GM18873 (cell line): Measurements from ENCODE around the gene TTBK2.
"Not testable (repeated sequence)": the region's sequence is repeated elsewhere in the genome, so short reads cannot be mapped to it uniquely, and the experiment has no call there.

ENCODE experiments used
- ATAC-seq: cut with Tn5 transposase; IDR thresholded peaks from one replicate; pipeline ENCODE4 v1.9.1; 2021; ENCODE audit warnings: mild to moderate bottlenecking, moderate library complexity, moderate number of reproducible peaks; ENCODE audit not compliant: unreplicated experiment, low FRiP score

TTBK2 gene

DNA sequence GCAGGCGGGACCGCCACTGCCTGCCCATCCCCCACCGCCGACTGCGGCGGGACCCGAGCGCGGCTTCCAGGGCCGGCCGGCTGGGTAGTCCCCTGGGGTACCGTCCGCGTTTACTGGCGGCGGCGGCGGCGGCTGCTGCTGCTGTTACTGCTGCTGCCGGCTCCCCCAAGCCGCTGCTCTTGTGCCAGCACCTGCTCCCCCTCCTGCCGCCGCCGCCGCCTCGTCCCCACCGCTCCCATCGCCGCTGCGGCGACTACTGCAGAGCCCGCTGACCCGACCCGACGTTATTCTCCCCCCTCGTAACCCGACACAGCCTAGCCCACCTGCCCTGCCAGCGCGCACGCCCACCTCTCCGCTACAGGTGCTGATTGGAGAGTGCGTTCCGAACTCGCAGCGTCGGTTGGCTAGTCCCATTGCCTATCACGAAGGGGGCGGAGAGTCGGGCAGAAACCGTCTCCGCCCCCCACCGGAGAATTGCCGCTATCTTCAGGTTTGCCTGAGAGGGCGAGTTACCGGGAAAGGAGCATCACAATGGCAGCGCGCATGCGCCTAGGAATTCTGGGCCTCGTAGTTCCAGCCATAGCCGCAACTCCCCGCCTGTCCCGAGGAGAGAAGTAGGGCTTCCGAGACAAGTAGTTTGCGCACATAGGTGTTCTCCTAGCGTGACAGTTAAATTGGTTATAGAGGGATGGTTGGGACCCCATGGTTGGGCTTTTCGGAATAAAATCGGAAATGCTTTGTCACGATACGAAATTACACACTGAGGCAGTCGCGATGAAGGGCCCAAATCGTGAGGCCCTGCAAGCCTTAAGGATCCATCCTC lies at the start of gene TTBK2:
TSS of gene TTBK2 (minus strand) at position 260 of the 823 bp plus-strand sequence. CDS start 42,161 bp downstream, outside the sequence.
- peak; percentile 89 for ATAC-seq

DNA sequence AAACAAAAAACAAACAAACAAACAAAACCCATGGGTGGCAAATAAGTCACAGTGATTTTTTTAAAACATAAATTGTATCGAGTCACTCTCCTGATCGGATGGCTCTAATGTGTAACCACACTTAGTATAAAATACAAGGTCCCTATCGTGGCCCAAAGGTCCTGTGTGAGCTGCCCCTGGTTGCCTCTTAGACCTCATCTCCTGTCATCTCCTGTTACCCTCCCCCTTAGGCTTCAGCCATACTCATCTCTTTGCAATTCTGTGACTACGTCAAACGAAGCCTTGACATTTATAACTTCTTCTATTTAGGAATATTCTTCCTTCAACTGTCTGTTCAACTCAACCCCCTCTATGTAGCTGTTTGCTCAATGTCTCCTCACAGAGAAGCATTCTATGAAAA lies 43.9 kb upstream of the TTBK2 start:
- no peak for ATAC-seq

DNA sequence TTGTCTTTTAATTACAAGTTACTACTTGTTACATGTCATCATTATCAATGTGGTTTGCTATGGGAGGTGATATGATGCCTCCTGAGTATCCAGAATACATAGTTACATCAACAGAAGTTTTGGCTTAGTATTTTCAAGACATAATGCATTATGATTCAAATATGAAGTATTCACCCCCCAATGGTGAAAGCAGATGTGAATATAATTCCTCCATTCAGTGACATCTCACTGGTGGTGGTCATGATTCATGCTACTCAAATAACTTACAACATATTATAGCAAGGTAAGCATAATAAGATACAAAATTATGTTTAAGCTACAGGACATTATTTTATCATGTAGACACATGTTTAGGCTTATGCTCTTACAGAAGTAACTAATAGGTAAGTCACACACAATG lies 34.9 kb upstream of the TTBK2 start:
- no peak for ATAC-seq

DNA sequence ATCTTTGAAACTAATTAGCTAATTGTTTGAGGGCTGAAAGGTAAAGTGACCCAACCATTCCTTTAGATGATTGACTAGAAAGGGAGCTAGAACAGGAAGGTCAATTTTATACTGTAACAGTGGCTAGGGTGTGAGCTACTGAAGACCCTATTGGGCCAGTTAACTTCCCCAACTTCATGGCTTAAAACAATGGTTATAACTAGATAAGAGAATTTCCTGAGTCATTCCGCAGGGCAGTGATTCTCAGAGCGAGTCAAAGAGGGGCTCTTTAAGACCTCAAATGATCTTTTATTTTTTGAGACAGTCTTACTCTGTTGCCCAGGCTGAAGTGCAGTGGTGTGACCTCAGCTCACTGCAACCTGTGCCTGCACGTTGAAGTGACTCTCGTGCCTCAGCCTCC lies 33.7 kb upstream of the TTBK2 start:
- ATAC-seq = no peak

DNA sequence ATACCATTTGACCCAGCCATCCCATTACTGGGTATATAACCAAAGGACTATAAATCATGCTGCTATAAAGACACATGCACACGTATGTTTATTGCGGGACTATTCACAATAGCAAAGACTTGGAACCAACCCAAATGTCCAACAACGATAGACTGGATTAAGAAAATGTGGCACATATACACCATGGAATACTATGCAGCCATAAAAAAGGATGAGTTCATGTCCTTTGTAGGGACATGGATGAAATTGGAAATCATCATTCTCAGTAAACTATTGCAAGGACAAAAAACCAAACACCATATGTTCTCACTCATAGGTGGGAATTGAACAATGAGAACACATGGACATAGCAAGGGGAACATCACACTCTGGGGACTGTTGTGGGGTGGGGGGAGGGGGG lies 28.3 kb upstream of the TTBK2 start:
- not testable (repeated sequence) for ATAC-seq

DNA sequence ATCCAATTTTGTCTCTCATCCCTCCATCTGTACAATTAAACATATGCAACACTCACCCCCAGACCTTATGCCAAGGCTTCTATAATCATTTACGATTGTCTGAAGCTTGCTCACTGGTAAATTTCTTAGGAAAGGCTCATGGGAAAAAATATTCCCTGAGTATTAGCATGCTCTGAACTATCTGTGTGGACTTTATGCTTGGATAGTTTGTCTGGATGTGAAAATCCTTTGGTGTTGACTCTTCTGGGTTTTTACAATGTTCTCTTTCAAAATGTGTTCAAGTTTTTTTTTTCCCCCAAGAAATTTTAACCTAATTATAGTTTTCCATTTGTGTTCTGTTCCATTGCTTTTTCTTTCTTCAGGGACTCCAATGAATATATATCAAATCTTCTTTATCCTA lies 19.9 kb upstream of the TTBK2 start:
- no peak for ATAC-seq

DNA sequence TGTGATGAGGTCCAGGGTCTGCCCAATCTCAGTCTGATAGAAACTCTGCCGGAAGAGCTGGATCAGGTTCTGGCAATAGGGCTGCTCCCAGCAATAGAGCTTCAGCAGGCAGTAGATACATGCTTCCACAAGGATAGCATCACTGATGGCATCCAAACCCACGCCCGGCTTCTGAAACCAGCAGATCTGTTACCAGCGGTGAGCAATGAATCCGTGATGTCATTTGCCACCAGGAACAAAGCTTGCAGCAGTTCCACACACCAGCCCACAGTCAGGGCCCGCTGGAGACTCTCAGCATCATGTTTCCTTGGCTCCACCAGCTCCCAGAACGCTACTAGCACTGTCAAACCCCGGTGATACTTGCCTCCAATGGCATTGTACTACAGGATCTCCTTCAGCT lies 19.3 kb upstream of the TTBK2 start:
- no peak for ATAC-seq

DNA sequence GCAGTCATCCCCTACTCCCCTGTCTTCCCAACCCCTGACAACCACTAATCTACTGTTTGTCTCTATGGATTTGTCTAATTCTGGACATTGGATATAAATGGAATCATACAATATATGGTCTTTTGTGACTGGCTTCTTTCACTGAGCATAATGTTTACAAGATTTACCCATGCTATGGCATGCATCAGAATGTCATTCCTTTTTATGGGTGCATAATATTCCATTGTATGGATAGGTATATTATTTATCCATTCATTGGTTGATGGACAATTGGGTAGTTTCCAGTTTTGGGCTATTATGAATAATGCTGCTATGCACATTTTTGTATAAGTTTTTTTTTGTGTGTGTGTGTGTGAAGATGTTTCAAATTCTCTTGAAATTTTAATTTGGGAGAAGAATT lies 16.6 kb upstream of the TTBK2 start:
- ATAC-seq = no peak

DNA sequence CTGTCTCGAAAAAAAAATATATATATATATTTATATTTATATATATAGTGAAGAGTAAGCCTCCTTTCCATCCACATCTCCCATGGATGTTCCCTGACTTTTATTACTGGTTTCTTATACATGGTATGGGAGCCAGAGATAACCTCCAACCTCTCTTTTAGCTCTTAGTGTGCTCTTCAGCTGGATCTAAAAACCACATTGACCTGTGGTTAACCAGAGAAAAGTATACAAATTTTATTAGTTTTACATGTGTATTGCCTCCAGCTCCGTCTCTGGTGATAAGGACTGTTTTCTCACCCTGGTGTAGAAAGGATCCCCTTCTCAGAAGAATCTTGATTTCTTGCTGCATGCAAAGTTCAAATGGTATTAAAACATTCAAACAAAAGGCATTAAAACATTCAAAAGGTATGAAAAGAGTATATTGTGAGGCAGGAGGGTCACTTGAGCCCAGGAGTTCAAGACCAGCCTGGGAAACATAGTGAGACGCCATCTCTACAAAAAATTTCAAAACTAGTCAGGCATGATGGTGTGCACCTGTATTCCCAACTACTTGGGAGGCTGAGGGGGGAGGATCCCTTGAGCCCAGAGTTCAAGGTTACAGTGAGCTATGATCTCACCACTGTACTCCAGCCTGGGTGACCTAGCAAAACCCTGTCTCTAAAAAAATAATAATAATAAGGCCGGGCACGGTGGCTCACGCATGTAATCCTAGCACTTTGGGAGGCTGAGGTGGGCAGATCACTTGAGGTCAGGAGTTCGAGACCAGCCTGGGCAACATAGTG lies 13.5 kb upstream of the TTBK2 start:
- no peak for ATAC-seq

DNA sequence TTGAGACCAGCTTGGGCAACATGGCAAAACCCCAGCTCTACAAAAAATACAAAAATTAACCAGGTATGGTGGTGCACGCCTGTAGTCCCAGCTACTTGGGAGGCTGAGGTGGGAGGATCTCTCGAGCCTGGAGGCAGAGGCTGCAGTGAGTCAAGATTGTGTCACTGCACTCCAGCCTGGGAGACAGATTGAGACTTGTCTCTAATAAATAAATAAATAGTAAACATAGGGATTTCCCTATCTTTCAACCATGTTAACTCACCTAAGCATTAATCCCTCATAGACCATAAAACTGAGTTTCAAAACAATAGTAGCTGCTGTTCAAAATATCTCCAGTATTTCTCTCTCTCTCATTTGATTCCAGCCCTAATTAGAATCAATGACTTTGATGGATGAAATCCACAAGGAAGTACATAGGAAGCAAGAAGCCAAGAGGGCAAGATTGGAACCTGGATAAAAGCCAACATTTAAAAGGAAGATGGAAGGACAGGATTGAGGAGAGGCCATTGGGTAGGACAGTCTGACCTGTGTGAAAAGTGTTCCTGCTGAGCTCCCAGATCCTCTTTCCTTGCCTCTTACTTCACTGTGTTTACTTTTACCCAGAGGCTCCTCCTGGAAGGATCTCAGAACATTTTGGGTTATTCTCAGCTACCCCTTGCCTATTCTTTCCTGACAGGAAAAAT lies 12.4 kb upstream of the TTBK2 start:
- ATAC-seq = no peak

DNA sequence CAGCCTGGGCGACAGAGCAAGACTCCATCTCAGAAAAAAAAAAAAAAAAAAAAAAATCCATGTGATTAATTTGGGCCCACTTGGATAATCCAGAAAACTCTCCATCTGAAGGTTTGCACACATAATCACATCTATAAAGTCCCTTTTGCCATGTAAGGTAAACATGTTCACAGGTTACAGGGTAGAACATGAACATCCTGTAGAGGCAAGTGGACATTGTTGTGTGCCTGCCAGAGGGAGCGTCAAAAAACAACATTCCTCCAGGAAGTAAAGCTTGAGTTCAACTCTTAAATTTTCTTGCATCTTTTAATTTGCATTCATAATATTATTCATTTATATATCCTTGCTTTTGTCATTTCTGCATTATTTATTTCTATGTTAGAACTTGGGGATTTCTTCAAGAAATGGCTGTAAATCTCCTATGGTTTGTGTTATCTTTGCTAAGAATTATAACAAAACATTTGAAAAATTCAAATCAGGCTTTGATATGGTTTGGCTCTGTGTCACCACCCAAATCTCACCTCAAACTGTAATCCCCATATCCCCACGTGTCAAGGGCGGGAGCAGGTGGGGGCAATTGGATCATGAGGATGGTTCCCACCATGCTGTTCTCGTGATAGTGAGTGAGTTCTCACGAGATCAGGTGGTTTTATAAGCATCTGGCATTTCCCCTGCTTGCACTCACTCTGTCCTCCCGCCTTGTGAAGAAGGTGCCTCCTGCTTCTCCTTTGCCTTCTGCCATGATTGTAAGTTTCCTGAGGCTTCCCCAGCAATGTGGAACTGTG lies 11.3 kb upstream of the TTBK2 start:
- no peak for ATAC-seq

DNA sequence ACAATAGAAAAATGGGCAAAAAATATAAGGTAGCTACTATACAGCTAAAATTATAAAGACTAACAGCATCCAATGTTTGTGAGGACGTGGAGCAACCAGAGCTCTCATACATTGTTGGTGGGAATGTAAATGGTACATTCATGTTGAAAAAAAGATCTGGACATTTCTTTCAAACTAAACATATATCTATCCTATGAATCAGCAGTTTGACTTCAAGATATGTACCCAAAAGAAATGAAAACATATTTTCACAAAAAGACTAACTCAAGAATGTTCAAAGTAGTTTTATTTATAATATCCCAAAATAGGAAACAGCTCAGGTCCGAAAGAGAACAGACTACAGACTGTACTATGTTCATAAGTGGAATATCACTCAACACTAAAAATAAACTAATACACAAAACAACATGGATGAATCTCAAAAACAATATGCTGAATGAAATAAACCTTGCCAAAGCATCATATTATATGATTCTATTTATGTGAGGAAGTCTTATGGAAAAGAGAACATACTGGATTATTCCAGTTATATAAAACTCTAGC lies 8.8 kb upstream of the TTBK2 start:
- no peak for ATAC-seq

DNA sequence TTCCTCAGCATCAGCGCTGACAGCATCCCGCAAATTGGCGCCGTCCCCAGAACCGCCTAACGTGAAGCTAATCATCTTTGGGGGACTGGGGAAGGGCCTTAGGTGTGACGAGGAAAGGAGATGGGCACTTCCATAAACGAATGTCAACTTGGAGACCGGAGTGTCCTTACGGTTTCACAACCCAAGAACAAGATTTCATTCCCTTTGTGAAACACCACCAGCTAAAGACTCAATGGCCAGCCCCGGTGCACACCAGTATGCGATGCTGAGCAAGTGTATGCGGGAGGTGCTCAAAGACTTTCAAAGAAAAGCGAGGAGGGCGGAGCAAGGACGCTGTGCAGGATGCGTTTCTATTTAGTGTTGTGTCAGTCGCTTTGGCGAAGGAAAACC lies 759 bp upstream of the TTBK2 start:
- ATAC-seq = no peak

DNA sequence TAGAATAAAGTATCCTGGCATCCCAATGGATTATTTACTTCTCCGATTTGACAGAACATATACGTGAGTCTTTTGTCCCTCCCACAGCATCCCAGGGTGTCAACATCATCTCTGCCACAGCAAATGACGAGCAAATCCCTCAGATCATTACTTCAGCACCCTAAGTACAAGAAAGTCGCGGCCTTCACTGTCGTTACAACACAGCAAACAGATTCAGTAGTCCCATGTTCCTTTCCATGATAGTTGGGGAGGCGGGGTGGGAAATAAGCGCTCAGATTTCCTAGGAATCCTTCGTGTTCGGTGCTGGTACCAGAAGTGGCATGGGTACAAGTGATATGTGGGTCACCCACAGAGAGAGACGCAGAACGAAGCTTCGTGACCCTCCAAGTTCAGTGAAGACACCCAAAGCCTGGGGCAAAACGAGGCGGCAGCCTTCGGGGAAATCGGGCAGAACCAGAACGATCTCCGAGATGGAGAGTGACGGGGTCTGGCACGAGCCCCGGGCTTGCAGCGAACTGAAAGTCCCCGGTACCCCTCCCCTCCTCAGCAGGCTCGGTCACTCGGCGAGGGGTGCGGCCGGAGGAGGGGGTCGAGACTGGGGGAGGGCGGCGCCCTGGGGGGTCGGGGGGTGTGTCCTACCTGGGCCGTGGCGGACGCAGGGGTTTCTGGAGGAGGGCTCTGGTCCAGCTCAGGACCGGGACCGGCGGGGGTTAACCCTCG lies 619 bp downstream of the TTBK2 start:
- ATAC-seq = no peak

DNA sequence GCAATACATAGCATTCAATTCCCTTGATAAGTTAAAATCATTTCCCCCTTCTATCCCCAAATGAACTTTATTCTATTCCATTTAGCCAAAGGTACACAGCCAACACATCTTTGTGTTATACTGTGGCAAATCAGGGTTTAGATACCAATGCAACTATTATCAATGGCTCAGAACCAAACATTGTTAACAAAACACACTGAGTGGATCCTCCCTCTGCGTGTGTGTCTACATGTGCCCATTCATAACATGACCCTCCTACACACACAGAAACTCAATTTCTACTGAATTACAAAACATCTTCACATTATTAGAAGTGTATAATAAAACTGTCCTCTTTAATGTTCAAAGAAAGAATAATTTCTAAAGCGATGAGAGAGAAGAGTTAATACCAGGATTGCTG lies 1.3 kb downstream of the TTBK2 start:
- no peak for ATAC-seq

DNA sequence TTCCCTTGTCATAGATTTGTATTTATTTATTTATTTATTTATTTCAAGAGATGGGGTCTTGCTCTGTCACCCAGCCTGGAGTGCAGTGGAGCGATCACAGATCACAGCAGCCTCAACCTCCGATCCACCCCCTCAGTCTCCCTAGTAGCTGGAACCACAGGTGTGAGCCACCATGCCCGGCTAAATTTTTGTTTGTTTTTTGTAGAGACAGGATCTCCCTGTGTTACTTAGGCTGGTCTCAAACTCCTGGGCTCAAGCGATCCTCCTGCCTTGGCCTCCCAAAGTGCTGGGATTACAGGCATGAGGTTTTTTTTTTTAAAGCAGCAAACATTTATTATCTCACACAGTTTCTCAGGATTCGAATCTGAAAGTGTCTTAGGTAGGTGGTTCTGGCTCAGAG lies 2.5 kb downstream of the TTBK2 start:
- ATAC-seq = no peak

DNA sequence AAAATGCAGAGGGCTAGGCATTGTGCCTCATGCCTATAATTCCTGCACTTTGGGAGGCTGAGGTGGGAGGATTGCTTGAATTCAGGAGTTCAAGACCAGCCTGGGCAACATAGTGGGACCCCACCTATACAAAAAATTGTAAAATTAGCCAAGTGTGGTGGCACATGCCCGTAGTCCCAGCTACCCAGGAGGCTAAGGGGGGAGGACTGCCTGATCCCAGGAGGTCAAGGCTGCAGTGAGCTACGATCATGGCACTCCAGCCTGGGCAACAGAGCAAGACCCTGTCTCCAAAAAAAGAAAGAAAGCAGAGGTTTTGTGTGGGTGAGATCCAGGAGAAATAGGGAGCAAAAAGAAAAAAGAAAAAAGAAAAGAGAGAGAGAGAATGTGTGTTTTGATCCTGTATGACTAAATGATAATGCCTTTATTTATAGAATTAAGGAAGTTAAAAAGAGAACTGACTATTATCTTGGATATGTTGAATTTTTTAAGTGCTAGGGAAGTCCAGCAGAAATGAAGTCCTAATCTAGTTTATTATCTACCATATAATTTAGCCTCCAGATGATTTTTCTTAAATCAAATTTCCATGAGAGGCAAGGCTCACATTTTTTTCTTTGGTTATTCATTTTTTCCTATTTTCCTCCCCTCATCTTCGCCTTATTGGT lies 4.8 kb downstream of the TTBK2 start:
- no peak for ATAC-seq

DNA sequence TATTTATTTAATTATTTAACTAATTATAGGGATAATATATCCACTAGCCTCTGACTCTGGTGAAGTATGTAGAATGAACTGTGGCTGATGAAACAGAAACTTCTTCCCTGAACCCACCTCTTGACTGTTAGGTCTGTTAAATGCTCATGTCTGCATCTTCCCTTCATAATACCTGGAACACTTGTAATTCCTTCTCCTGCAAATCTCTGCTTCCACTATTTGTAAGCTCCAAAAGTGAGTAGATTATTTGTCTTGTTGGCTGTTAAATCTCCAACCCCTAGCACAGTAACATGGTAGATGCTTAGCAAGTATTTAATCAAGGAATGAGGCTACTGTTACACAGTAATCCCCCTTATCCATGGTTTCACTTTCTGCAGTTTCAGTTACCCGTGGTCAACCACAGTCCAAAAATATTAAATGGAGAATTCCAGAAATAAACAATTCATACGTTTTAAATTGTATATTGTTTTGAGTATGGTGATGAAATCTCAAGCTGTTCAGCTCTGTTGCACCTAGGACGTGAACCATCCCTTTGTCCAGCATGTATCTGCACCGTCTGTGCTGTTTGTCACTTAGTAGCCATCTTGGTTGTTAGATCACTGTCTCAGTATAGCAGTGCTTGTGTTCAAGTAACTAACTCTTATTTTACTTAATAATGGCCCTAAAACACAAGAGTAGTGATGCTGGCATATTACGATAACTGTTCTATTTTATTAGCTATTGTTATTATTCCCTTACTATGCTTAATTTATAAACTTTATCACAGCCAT lies 5.7 kb downstream of the TTBK2 start:
- no peak for ATAC-seq
